Bronchial epithelial cell (primary cell): ENCODE data around the gene CALB2. TPM values are rescaled to one million over a fixed set of nuclear protein-coding genes. Genes with fewer than 3 reads are reported as not detected.

Experiments used
- DNase-seq: peaks from one replicate; pipeline ENCODE4 v3.0.0-alpha.2; 2010; ENCODE audit warnings: low read depth
- FAIRE-seq: peaks from 2 replicates; lab custom pipeline; 2011; peaks lifted over from hg19 to GRCh38; lab: Jason Lieb, UNC
- H3K27me3 ChIP-seq: 2 replicates; pipeline ENCODE4 v1.5.1; 2011; ENCODE audit warnings: low read length; ENCODE audit not compliant: control insufficient read depth, insufficient read depth
- H3K36me3 ChIP-seq: 2 replicates; pipeline ENCODE4 v1.5.1; 2011; ENCODE audit warnings: low read length; ENCODE audit not compliant: control insufficient read depth, insufficient read depth
- H3K4me3 ChIP-seq: 2 replicates; pipeline ENCODE4 v1.5.1; 2011; ENCODE audit warnings: mild to moderate bottlenecking, low read depth, low read length, control low read depth
- total RNA-seq: library from RNA; depleted of rRNA; stranded (reverse); fragments of >200 nt; gene quantifications from 2 replicates; pipeline ENCODE4 v1.2.1, GENCODE V29; 2014
- TF ChIP-seq, protein P1 (sequence below): IDR thresholded peaks from 2 replicates; pipeline ENCODE4 v1.5.1; 2011; ENCODE audit warnings: mild to moderate bottlenecking, moderate library complexity, low read length, control low read depth, inconsistent platforms; ENCODE audit not compliant: insufficient read depth, severe bottlenecking

The CALB2 gene
- total RNA-seq, 1 donor from 2014 or later: 0.26 TPM

DNA sequence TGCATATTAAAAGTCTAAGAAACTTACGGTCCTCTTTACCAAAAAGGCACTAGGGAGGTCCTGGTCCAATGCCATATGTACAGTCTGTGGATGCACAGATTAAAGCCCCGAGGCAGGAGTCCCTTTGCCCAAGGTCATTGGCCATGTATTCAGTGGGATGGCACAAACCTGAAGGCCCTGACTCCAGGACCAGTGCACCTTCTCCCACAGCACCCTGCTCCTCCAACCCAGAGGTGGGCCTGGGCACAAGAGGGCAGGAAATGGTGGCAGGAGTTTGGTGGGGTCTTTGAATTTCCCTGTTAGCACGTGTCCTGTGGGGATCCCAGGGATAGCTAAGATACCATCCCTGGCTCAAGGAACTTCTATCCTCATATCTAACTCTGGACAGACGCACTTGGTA, 54.8 kb downstream of the CALB2 start:
- H3K36me3 ChIP-seq: no peaks in the 10 kb centered on the region

GRCh38 chr16:71414038-71414437, 55.5 kb downstream of the CALB2 start:
- H3K27me3 ChIP-seq: no peaks in the 10 kb centered on the region
- FAIRE-seq: no peak

More for the DNA sequence above, 54.8 kb downstream of the CALB2 start:
- Histone ChIP-seq H3K4me3 (no peak overlapping the region), H3K27me3 (no peaks in the 10 kb centered on the region)
- TF ChIP-seq, protein P1, sequence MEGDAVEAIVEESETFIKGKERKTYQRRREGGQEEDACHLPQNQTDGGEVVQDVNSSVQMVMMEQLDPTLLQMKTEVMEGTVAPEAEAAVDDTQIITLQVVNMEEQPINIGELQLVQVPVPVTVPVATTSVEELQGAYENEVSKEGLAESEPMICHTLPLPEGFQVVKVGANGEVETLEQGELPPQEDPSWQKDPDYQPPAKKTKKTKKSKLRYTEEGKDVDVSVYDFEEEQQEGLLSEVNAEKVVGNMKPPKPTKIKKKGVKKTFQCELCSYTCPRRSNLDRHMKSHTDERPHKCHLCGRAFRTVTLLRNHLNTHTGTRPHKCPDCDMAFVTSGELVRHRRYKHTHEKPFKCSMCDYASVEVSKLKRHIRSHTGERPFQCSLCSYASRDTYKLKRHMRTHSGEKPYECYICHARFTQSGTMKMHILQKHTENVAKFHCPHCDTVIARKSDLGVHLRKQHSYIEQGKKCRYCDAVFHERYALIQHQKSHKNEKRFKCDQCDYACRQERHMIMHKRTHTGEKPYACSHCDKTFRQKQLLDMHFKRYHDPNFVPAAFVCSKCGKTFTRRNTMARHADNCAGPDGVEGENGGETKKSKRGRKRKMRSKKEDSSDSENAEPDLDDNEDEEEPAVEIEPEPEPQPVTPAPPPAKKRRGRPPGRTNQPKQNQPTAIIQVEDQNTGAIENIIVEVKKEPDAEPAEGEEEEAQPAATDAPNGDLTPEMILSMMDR: no peak
- no peak for FAIRE-seq
- DNase-seq: no peak

DNA sequence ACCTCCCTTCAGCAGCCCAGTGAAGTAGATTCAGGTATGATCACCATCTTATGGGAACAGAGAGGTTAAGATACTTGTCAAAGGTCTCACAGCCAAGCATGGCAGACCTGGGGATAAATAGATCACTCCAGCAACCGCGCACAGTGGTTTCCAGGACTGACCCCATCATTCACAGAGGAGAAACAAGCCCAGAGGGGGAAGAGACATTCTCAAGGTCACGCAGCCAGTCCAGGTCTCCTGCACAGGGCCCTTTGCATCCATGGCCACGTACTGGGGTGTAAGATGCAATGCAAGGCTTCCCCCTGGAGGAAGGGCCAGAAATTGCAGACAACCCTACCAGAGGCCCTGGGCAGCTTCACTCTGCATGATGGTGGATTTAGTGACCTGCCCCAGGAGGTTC, 63.4 kb downstream of the CALB2 start:
- TF ChIP-seq, protein P1: peak; percentile 67
- FAIRE-seq: no peak

More at GRCh38 chr16:71414038-71414437, 55.5 kb downstream of the CALB2 start:
- no peaks in the 10 kb centered on the region for H3K36me3 ChIP-seq
- TF ChIP-seq, protein P1: no peak
- no peak overlapping the region for H3K4me3 ChIP-seq
- DNase-seq: no peak

DNA sequence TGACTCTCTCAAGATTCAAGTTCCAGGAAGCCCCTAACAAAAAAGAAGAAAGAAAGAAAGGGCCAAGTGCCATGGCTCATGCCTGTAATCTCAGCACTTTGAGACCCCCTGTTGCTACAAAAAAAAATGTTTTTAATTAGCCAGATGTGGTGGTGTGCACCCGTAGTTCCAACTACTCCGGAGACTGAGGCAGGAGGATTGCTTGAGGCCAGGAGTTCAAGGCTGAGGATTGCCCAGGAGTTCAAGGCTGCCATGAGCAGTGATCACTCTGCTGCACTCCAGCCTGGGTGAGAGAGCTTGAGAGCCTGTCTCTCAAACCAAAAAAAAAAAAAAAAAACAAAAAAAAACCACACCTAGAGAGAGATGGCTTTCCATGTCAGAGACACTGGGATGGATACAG, 64.5 kb downstream of the CALB2 start:
- Histone ChIP-seq H3K36me3 (no peaks in the 10 kb centered on the region), H3K27me3 (no peaks in the 10 kb centered on the region), H3K4me3 (no peak overlapping the region)
- DNase-seq: no peak
- TF ChIP-seq, protein P1: no peak
- no peak for FAIRE-seq

More for the DNA sequence above, 63.4 kb downstream of the CALB2 start:
- no peaks in the 10 kb centered on the region for H3K27me3 ChIP-seq
- DNase-seq: peak; percentile 33
- H3K36me3 ChIP-seq: no peaks in the 10 kb centered on the region
- H3K4me3 ChIP-seq: no peak overlapping the region

DNA sequence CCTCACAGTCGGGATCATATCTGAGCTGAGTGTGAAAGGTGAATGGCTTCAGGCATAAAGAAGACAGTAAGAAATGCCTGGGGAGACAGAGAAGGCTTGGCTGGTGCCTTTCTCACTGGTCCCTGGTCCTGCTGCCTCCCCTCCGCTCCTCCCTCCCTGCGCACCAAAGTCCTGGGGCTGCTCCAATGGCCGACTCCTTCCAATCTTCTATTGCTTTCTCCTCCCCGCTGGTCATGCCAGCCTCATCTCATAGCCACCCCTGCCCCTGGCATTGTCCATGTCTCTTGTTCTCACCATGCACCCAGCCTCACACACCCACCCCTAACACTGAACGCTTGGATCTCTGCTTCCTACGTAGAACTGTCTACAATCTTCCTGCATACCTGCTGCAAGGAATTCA, 65.3 kb downstream of the CALB2 start:
- no peak for DNase-seq
- no peak for FAIRE-seq
- no peaks in the 10 kb centered on the region for H3K27me3 ChIP-seq
- TF ChIP-seq, protein P1: no peak
- no peaks in the 10 kb centered on the region for H3K36me3 ChIP-seq
- H3K4me3 ChIP-seq: no peak overlapping the region

- Histone ChIP-seq H3K4me3 (no peak overlapping the region), H3K27me3 (no peaks in the 10 kb centered on the region), H3K36me3 (no peaks in the 10 kb centered on the region)
- TF ChIP-seq, protein P1: no peak
- no peak for DNase-seq
- FAIRE-seq: no peak
These were observed 66.1 kb downstream of the CALB2 start for GRCh38 chr16:71424626-71425025.
